Measurements from ENCODE around the gene CAPN14.

- TF ChIP-seq RXRA (IDR thresholded peaks at IDR 0.05; ENCODE audit: borderline replicate concordance, low read depth) (no peak), POLR2AphosphoS5 (IDR thresholded peaks at IDR 0.05; ENCODE audit: low read depth, low read length) (no peak), CTCF (IDR thresholded peaks at IDR 0.05) (no peak), TAF1 (IDR thresholded peaks at IDR 0.05; ENCODE audit: borderline replicate concordance, low read depth, low read length) (no peak), RCOR1 (IDR thresholded peaks at IDR 0.05; ENCODE audit: low read length) (no peak), USF1 (IDR thresholded peaks at IDR 0.05; ENCODE audit: borderline replicate concordance, low read depth) (no peak), EZH2phosphoT487 (IDR thresholded peaks at IDR 0.05; ENCODE audit: borderline replicate concordance, low read depth) (no peak)
Measured at GRCh38 chr2:31232586-31232985, 15.3 kb upstream of the CAPN14 start.
